Astrocyte (in vitro differentiated cells and primary cell): Measurements from ENCODE around the gene FOXC2.

Source experiments
- EZH2 ChIP-seq: IDR thresholded peaks from 2 replicates; pipeline ENCODE4 v1.6.1; 2012; ENCODE audit warnings: mild to moderate bottlenecking, low read length, inconsistent platforms; ENCODE audit not compliant: insufficient read depth
- TF ChIP-seq, protein P1 (sequence below): IDR thresholded peaks from 2 replicates; pipeline ENCODE4 v1.5.1; 2011; ENCODE audit warnings: low read depth, mild to moderate bottlenecking, inconsistent platforms, low read length, moderate library complexity; ENCODE audit not compliant: insufficient read depth

DNA sequence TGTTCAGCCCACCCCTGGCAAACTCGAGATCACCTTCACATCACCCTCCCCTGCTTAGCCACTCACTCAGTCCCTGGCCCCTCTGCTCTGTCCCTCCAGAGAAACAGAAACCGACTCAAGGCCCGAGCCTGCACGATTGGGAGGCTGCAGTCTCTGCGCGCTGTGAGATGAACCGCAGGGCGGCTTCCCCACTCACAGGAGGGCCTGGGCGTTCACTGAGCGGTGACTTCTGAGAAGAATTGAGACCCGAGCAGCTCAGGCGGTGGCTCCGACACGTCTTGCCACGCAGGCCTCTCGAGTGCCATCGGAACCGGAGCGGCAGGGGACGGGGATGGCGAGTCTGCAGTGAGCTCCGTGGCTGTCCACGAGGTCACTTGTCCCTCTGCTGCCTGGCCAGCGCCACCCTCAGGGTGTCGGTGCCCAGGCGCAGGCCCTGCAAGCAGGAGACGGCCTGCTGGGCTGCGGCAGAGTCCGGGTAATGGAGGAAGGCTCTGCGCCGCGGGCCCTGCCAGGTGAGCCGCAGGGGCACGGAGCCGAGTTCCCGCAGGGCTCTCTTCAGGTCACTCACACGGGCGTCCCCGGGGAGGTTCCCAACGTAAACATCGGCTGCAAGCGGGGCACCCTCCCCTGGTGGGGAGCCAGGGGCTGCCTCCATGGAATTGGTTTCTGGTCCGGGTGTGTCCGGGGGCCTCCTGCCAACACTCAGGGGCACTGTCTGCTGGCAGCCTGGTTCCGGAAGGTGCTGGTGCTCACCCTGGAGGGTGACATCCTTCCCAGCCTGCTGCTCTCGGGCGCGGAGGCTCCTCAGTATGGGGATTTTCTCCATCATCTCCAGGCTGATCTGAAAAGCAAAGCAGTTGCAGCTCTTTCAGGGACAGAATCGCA is 34.7 kb upstream of the FOXC2 start:
- TF ChIP-seq, protein P1, sequence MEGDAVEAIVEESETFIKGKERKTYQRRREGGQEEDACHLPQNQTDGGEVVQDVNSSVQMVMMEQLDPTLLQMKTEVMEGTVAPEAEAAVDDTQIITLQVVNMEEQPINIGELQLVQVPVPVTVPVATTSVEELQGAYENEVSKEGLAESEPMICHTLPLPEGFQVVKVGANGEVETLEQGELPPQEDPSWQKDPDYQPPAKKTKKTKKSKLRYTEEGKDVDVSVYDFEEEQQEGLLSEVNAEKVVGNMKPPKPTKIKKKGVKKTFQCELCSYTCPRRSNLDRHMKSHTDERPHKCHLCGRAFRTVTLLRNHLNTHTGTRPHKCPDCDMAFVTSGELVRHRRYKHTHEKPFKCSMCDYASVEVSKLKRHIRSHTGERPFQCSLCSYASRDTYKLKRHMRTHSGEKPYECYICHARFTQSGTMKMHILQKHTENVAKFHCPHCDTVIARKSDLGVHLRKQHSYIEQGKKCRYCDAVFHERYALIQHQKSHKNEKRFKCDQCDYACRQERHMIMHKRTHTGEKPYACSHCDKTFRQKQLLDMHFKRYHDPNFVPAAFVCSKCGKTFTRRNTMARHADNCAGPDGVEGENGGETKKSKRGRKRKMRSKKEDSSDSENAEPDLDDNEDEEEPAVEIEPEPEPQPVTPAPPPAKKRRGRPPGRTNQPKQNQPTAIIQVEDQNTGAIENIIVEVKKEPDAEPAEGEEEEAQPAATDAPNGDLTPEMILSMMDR = no peak
- no peak for TF ChIP-seq EZH2
